H1 (cell line): ENCODE results near the gene DNAH1.

Experiments
- CEBPB ChIP-seq: IDR thresholded peaks from 2 replicates; pipeline ENCODE4 v1.6.1; 2012; ENCODE audit warnings: low read depth, low read length
- CHD2 ChIP-seq: IDR thresholded peaks from 2 replicates; pipeline ENCODE4 v1.6.1; 2012; ENCODE audit warnings: low read length, improper control_type of control experiment
- EP300 ChIP-seq, 2 experiments: IDR thresholded peaks; 1 replicate in 1 of 2; 2 replicates in 1 of 2; pipeline ENCODE4 v1.6.1; 2011 to 2012; ENCODE audit warnings: low read depth in 2 of 2, low read length in 2 of 2, mild to moderate bottlenecking in 2 of 2, borderline replicate concordance in 1 of 2, inconsistent platforms in 1 of 2, moderate library complexity in 1 of 2
- POLR2AphosphoS5 ChIP-seq: IDR thresholded peaks from 2 replicates; pipeline ENCODE4 v1.6.1; 2011; ENCODE audit warnings: low read depth, low read length
- RAD21 ChIP-seq, 2 experiments: IDR thresholded peaks in 1 of 2; conservative IDR thresholded peaks in 1 of 2; 2 replicates each; pipeline ENCODE4 v1.6.1; 2011; ENCODE audit warnings: low read depth in 2 of 2, low read length in 2 of 2, improper control_type of control experiment in 1 of 2, inconsistent platforms in 1 of 2, mild to moderate bottlenecking in 1 of 2, moderate library complexity in 1 of 2
- TF ChIP-seq, protein P1 (sequence below), 3 experiments: IDR thresholded peaks; 1 replicate in 2 of 3; 2 replicates in 1 of 3; pipeline versions ENCODE4 v1.5.1 to v1.6.1; 2011; ENCODE audit warnings: low read length in 3 of 3, mild to moderate bottlenecking in 3 of 3, inconsistent platforms in 2 of 3, low read depth in 1 of 3, moderate library complexity in 1 of 3; ENCODE audit not compliant: insufficient read depth in 1 of 3; ENCODE audit errors: control extremely low read depth in 1 of 3

GRCh38 chr3:52388348-52388821, 72.3 kb downstream of the DNAH1 start:
- TF ChIP-seq CHD2 = no peak
- peak; percentile 41 to 57; a peak in 3 of 4 replicates for TF ChIP-seq RAD21 (IDR thresholded peaks at IDR 0.05 in 1 of 2, conservative IDR thresholded peaks at IDR 0.05 in 1 of 2; ENCODE audit: low read depth in 2 of 2, low read length in 2 of 2)
- TF ChIP-seq, protein P1, sequence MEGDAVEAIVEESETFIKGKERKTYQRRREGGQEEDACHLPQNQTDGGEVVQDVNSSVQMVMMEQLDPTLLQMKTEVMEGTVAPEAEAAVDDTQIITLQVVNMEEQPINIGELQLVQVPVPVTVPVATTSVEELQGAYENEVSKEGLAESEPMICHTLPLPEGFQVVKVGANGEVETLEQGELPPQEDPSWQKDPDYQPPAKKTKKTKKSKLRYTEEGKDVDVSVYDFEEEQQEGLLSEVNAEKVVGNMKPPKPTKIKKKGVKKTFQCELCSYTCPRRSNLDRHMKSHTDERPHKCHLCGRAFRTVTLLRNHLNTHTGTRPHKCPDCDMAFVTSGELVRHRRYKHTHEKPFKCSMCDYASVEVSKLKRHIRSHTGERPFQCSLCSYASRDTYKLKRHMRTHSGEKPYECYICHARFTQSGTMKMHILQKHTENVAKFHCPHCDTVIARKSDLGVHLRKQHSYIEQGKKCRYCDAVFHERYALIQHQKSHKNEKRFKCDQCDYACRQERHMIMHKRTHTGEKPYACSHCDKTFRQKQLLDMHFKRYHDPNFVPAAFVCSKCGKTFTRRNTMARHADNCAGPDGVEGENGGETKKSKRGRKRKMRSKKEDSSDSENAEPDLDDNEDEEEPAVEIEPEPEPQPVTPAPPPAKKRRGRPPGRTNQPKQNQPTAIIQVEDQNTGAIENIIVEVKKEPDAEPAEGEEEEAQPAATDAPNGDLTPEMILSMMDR (IDR thresholded peaks at IDR 0.05; ENCODE audit: control extremely low read depth in 1 of 3, insufficient read depth in 1 of 3, low read depth in 1 of 3, low read length in 3 of 3) = peak in 2 of 3 experiments; percentile 73 to 82; a peak in 3 of 4 replicates
- TF ChIP-seq EP300 (IDR thresholded peaks at IDR 0.05; ENCODE audit: borderline replicate concordance in 1 of 2, low read depth in 2 of 2, low read length in 2 of 2) = no peak
- no peak for TF ChIP-seq POLR2AphosphoS5
- no peak for TF ChIP-seq CEBPB
